ENCODE measurements around the gene EIF4ENIF1.

GRCh38 chr22:31398231-31398630 lies 91.4 kb downstream of the EIF4ENIF1 start:
- TF ChIP-seq, protein P1, sequence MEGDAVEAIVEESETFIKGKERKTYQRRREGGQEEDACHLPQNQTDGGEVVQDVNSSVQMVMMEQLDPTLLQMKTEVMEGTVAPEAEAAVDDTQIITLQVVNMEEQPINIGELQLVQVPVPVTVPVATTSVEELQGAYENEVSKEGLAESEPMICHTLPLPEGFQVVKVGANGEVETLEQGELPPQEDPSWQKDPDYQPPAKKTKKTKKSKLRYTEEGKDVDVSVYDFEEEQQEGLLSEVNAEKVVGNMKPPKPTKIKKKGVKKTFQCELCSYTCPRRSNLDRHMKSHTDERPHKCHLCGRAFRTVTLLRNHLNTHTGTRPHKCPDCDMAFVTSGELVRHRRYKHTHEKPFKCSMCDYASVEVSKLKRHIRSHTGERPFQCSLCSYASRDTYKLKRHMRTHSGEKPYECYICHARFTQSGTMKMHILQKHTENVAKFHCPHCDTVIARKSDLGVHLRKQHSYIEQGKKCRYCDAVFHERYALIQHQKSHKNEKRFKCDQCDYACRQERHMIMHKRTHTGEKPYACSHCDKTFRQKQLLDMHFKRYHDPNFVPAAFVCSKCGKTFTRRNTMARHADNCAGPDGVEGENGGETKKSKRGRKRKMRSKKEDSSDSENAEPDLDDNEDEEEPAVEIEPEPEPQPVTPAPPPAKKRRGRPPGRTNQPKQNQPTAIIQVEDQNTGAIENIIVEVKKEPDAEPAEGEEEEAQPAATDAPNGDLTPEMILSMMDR (conservative IDR thresholded peaks at IDR 0.05) = no peak
- no peak for TF ChIP-seq ZFX (IDR thresholded peaks at IDR 0.05)
